Measurements from ENCODE around the gene RFX6.

The RFX6 gene

GRCh38 chr6:116894669-116895068 is 17.6 kb downstream of the RFX6 start:
- no peak for DNase-seq (ENCODE audit: low spot score)

DNA sequence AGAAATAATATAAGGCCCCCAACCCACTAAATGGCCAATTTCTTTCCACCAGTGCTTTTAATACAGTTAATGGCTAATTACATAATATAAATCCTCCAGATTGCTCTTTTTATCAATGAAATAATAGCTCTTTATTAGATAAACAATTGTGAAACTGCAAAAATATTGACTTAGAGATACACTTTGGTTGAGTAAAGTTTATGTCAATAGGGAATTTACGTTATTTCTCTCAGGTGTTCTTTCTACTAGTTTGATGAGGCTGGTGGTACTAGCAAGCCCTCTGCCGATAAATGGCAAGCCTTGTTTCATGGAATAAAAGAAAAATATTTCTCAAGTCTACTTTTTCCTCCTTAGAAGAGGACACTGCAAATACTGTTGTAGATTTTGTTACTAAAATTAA is 18.9 kb downstream of the RFX6 start:
- DNase-seq (ENCODE audit: low spot score) = no peak

DNA sequence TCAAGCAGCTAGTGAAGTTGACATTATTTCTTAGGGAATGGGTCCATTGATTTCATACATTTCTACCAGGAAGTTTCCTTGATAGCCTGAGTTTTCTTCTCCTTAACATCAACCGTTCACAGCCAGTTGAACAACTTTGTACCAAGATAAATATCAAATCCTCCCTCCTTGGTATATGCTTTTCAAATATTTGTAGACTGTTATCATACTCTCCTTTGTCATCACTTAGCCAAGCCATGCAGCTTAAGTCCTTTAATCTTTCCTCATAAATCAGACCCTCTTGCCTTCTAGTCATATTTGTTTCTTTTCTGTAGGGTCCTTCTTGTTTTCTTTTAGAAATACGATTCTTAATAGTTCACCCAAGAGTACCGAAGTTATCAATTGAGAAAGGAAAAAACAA is 25.6 kb downstream of the RFX6 start:
- DNase-seq (ENCODE audit: low spot score) = no peak

DNA sequence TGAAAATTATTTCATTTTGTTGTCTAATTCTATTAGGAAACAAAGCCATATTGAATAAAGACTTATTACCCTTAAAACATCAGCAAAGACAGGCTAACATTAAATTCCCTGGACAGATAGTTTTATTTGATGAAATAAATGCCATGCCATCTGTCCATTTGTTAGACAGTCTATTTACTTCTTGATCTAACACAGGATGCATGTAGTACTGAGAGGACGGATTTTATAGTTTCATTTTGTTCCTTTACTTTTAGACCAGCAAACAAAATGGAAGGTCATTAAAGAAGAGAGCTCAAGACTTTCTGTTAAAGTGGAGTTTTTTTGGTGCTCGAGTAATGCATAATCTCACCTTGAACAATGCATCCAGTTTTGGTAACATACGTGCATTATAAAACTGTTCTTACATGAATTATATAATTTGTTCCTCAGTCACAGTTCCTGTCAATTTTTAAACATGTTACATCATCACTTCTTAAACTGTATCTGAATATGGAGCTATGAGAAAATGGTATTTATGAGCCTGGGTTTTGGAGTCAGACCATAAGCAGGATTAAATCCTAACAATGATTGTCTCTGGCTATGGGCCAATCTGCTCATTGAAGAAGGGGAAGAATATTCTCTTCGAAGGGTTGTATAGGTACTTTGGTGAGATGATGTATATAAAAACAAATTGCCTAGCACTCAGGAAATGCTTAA is 46.0 kb downstream of the RFX6 start:
- no peak for DNase-seq (ENCODE audit: low spot score)

DNA sequence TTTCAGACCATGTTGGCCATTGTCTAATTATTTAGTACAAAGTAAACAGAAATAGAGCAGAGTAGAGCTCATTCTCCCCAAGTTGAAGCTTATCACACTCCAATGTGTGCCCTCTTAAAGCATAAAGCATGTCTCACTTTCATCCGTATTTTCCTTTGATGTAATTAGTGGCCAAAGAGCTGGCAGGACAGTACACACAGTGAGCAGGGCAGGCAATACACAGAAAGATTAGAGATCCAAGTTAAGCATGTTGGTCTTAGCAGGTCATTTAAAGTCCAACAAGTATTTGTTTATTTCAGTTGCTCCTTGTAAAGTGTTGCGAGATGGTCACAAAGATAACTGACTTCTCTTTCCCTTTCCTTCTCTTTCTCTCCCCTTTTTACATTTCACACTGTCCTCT is 47.2 kb downstream of the RFX6 start:
- DNase-seq (ENCODE audit: low spot score) = no peak

DNA sequence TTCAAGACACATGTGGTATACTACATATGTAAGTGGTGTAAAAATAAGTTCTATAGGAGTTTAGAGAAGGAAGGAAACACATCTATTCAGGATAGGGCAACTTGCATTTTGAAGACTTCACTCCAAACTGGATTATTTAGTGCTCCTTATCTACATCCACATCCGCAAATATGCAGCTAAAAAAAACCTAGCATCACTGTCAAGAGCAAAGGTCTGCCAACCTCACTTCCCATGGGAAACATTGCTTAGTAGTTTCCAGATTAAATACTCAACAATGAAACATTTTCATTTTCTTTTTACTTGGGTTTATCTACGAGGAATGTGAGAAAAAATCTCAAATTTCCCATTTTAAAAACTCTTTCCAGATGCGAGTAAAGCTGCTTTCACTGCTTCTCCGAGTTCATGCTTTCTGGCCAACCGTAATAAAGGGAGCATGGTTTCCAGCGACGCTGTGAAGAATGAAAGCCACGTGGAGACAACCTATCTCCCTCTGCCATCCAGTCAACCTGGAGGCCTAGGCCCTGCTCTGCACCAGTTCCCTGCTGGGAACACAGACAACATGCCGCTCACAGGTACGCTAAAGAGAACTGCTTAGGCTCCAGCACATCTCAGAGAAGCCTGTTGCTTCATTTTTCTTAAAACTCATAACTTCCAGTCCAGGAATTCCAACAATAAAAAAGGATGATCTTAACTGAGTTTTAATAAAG is 48.2 kb downstream of the RFX6 start:
- no peak for DNase-seq (ENCODE audit: low spot score)

GRCh38 chr6:116928677-116929076 is 51.6 kb downstream of the RFX6 start:
- no peak for DNase-seq (ENCODE audit: low spot score)

GRCh38 chr6:116929825-116930224 is 52.8 kb downstream of the RFX6 start:
- DNase-seq (ENCODE audit: low spot score) = no peak

GRCh38 chr6:116931456-116931855 is 54.4 kb downstream of the RFX6 start:
- no peak for DNase-seq (ENCODE audit: low spot score)

DNA sequence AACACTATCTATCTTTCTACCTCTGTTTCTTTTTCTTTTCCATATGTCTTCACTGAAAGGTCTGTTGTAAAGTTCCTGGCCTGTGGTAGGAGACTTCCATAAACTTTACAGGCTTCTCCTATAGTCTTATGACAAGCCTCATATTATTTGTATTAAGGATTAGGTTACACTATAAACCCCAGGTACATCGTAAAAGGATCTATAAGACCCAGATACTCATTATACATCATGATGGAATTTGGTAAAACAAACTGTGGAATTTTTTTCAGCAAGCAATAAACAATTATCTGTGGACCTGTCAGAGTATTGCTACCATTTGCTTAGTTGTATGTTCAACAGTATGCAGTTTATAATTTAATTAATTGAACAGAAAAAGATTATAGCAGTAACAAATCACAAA is 55.5 kb downstream of the RFX6 start:
- no peak for DNase-seq (ENCODE audit: low spot score)

DNA sequence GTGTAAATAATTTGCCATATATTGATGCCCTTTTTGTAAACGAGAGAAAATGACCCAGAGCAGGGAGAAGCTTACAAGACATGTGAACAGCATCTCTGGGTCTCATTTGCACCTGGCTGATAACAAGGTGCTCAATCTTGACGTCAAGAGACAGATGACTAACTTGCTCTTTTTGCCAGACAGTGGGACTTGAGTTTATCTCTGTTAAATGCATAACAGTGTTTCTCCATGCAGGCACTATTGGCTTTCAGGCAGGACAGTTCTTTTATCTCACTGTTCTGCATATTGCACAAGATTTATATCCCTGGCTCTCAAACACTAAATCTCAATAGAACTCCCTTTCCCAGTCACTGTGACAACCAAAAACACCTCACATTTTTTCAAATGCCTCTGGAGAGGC is 56.4 kb downstream of the RFX6 start:
- DNase-seq (ENCODE audit: low spot score) = no peak

DNA sequence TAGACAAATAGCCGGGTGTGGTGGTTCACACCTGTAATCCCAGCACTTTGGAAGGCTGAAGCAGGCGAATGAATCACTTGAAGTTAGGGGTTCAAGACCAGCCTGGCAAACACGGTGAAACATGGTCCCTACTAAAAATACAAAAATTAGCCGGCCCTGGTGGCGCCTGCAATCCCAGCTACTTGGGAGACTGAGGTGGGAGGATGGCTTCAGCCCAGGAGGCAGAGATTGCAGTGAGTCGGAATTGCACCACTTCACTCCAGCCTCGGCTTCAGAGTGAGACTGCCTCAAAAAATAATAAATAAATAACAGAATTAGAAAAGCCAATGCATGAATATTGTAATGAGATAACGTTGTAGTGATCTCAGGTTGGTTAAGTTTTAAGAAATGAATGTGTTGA is 61.3 kb downstream of the RFX6 start:
- no peak for DNase-seq (ENCODE audit: low spot score)

GRCh38 chr6:116941727-116942126 is 64.7 kb downstream of the RFX6 start:
- no peak for DNase-seq (ENCODE audit: low spot score)

DNA sequence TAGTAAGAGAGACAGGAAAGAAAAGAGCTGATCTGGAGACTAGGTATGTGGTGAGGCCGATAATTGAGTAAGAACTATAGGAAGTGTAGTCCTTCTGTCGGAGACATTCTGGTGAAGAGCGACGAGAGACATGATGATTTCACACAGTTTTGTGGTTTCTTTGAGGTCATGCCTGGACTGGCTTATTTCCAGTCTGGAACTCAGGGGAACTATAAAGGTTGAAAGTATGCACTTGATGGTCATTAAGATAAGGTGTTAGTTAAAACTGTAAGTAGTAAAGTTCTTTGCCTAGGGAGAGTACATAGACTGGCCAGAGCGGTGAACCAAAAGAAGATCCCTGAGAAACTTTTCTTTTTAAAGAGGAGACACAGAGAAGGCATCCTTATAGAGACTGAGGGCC is 68.8 kb downstream of the RFX6 start:
- DNase-seq (ENCODE audit: low spot score) = no peak

GRCh38 chr6:116948533-116949304 is 71.7 kb downstream of the RFX6 start:
- DNase-seq (ENCODE audit: low spot score) = no peak

- no peak for DNase-seq (ENCODE audit: low spot score)
These were observed 72.9 kb downstream of the RFX6 start for GRCh38 chr6:116949964-116950363.

DNA sequence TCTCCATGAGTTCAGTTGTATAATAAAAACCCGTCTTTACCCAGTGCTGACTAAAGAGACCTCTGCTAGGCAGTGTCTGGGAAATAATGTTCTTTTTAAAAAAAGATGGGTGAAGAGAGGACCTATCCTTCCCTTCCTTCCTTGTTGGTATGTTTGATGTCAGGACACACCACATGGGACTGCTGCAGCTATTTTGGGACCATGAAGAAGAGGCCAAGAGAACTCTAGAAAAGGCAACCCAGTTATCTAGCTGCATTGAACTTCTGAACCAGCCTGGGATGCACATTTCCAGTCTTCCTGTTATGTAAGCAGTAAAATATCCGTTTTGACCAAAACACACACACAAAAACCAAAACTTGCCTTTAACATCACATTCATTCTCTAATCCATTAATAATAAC is 77.3 kb downstream of the RFX6 start:
- no peak for DNase-seq (ENCODE audit: low spot score)

DNA sequence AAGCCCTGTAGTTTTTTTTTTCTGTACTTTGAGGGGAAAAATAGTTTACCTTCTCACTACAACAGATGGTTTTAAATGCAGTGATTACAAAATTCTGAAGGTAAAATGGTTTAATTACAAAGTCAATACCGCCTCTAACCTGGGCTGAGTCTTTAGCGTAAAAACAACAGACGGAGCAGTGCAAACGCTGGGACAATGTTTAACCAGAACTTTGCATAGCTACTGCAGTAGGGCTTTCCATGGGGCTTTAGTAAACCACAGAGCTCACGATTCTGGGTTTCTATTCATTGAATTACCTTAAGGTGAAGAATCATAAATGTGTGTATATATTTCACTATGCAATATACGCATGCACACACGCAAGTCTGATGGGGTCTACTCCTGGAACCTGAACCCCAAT is 77.9 kb downstream of the RFX6 start:
- no peak for DNase-seq (ENCODE audit: low spot score)

GRCh38 chr6:116955773-116956172 is 78.7 kb downstream of the RFX6 start:
- DNase-seq (ENCODE audit: low spot score) = no peak

DNA sequence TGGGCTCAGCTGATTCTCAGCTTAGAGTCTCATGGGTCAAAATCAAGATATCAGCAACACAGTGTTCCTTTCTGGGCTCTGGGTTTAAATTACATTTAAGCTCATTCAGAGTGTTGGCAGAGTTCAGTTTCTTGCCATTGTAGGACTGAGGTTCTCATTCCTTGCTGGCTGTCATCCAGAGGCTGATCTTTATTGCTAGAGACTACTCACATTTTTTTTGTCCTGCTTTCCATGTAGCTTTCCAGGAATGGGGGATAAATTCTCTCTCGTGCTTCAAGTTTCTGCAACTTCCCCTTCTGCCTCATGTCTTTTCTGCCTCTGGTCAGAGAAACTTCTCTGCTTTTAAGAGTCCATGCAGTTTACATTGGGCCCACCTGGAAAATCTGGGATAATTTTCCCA is 86.9 kb downstream of the RFX6 start:
- no peak for DNase-seq (ENCODE audit: low spot score)

GRCh38 chr6:116966675-116967576 is 89.9 kb downstream of the RFX6 start:
- DNase-seq (ENCODE audit: low spot score) = no peak

DNA sequence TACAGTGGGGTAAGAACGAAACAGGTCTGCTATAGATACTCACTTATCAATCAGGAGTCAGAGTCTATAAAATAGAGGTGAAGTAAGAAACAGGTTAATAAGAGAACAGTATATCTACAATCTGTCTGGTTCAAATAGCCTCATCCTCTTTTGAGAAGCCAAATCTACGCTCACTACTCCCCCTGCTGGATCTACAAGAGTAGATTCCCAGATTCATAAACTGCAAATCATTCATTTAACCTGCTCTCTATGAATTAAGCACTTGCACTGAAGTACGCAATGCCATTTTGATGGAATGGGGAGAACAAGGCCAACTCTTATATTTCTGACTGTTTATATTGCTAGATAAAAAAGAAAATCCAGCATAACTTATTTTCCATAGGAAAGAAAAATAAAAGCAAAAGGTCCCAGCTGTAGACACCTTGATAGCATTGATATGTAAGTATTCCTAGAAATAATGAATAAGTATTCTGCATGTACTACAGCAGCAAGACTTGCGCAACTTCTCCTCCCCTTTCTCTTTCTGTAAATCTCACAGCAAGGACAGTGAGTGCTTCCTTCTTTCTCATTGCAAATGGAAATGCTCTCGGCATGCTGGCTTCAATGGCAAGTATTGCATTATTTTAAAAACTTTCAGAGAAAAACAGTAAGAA is 92.3 kb downstream of the RFX6 start:
- peak; percentile 72 for DNase-seq (ENCODE audit: low spot score)

All from RKO (cell line).